Nephron (organoid): ENCODE measurements around the gene CCNJL.

ENCODE experiments used
- H3K27ac Mint-ChIP-seq, 3 experiments: 2 replicates each; pipeline ENCODE4 v1.8.0; 2020; ENCODE audit warnings: mixed read lengths in 3 of 3, mild to moderate bottlenecking in 2 of 3, moderate library complexity in 1 of 3
- H3K27me3 Mint-ChIP-seq: 2 replicates; pipeline ENCODE4 v1.8.0; 2021; ENCODE audit warnings: low read depth, mild to moderate bottlenecking, moderate library complexity, mixed read lengths
- H3K36me3 Mint-ChIP-seq: 2 replicates; pipeline ENCODE4 v1.8.0; 2020; ENCODE audit warnings: low read depth, mixed read lengths
- H3K4me1 Mint-ChIP-seq: 2 replicates; pipeline ENCODE4 v1.8.0; 2020; ENCODE audit warnings: mixed read lengths
- H3K4me3 Mint-ChIP-seq, 3 experiments: 2 replicates each; pipeline ENCODE4 v1.8.0; 2020; ENCODE audit warnings: mild to moderate bottlenecking in 3 of 3, mixed read lengths in 3 of 3, moderate library complexity in 2 of 3
- H3K9me3 Mint-ChIP-seq: 2 replicates; pipeline ENCODE4 v1.8.0; 2020; ENCODE audit warnings: mixed read lengths
- CTCF ChIP-seq, 3 experiments: fragments of 200-600 bp; sonication (generic); IDR thresholded peaks; one replicate each; pipeline ENCODE4 v1.5.0; 2021; ENCODE audit warnings: antibody characterized with exemption in 3 of 3; ENCODE audit not compliant: unreplicated experiment in 3 of 3

Gene CCNJL

GRCh38 chr5:160245506-160246086, 66.8 kb downstream of the CCNJL start:
- Mint-ChIP-seq H3K27me3 (no peaks in the 10 kb centered on the region), H3K4me1 (no peaks in the 10 kb centered on the region)

GRCh38 chr5:160242145-160242544, 70.2 kb downstream of the CCNJL start:
- no peak overlapping the region for H3K27ac Mint-ChIP-seq
- peaks cover 7% of the 10 kb centered on the region for H3K27me3 Mint-ChIP-seq
- H3K36me3 Mint-ChIP-seq = no peaks in the 10 kb centered on the region
- H3K4me3 Mint-ChIP-seq = no peak overlapping the region
- TF ChIP-seq CTCF (IDR thresholded peaks at IDR 0.05; ENCODE audit: unreplicated experiment in 3 of 3) = no peak
- H3K9me3 Mint-ChIP-seq = no peaks in the 10 kb centered on the region
- no peaks in the 10 kb centered on the region for H3K4me1 Mint-ChIP-seq

More at GRCh38 chr5:160245506-160246086, 66.8 kb downstream of the CCNJL start:
- H3K9me3 Mint-ChIP-seq = no peaks in the 10 kb centered on the region
- H3K36me3 Mint-ChIP-seq = no peaks in the 10 kb centered on the region
- no peak overlapping the region for H3K4me3 Mint-ChIP-seq
- H3K27ac Mint-ChIP-seq = no peak overlapping the region
- no peak for TF ChIP-seq CTCF (IDR thresholded peaks at IDR 0.05; ENCODE audit: unreplicated experiment in 3 of 3)

- Mint-ChIP-seq H3K27ac (no peak overlapping the region), H3K4me1 (no peaks in the 10 kb centered on the region), H3K4me3 (no peak overlapping the region), H3K27me3 (peaks cover 10% of the 10 kb centered on the region), H3K9me3 (no peaks in the 10 kb centered on the region), H3K36me3 (no peaks in the 10 kb centered on the region)
- no peak for TF ChIP-seq CTCF (IDR thresholded peaks at IDR 0.05; ENCODE audit: unreplicated experiment in 3 of 3)
Measured at GRCh38 chr5:160240350-160240749, 72.0 kb downstream of the CCNJL start.

GRCh38 chr5:160237571-160238093, 74.7 kb downstream of the CCNJL start:
- no peak overlapping the region for H3K27ac Mint-ChIP-seq
- no peak overlapping the region for H3K4me3 Mint-ChIP-seq
- peaks cover 10% of the 10 kb centered on the region for H3K27me3 Mint-ChIP-seq
- H3K36me3 Mint-ChIP-seq = no peaks in the 10 kb centered on the region
- H3K9me3 Mint-ChIP-seq = peaks cover 4% of the 10 kb centered on the region
- H3K4me1 Mint-ChIP-seq = no peaks in the 10 kb centered on the region
- no peak for TF ChIP-seq CTCF (IDR thresholded peaks at IDR 0.05; ENCODE audit: unreplicated experiment in 3 of 3)

- Mint-ChIP-seq H3K9me3 (peaks cover 4% of the 10 kb centered on the region), H3K4me1 (no peaks in the 10 kb centered on the region), H3K27me3 (peaks cover 10% of the 10 kb centered on the region), H3K36me3 (no peaks in the 10 kb centered on the region), H3K27ac (peak overlapping the region in 2 of 3 experiments; percentile 12 to 16), H3K4me3 (no peak overlapping the region)
- TF ChIP-seq CTCF (IDR thresholded peaks at IDR 0.05; ENCODE audit: unreplicated experiment in 3 of 3) = no peak
Measured at GRCh38 chr5:160235731-160236130, 76.6 kb downstream of the CCNJL start.

GRCh38 chr5:160233215-160233614, 79.1 kb downstream of the CCNJL start:
- Mint-ChIP-seq H3K9me3 (peaks cover 4% of the 10 kb centered on the region), H3K27ac (no peak overlapping the region), H3K36me3 (no peaks in the 10 kb centered on the region), H3K4me3 (no peak overlapping the region), H3K27me3 (peaks cover 13% of the 10 kb centered on the region), H3K4me1 (no peaks in the 10 kb centered on the region)
- no peak for TF ChIP-seq CTCF (IDR thresholded peaks at IDR 0.05; ENCODE audit: unreplicated experiment in 3 of 3)
